HG03457 (cell line): Measurements from ENCODE around the gene APP.
A peak's percentile ranks its signal among the peaks of the same experiment; 100 is the strongest.

Experiments
- ATAC-seq: cut with Tn5 transposase; IDR thresholded peaks from one replicate; pipeline ENCODE4 v1.9.1; 2021; ENCODE audit warnings: moderate number of reproducible peaks; ENCODE audit not compliant: unreplicated experiment

APP gene

GRCh38 chr21:25885880-25886279 lies 284.7 kb downstream of the APP start:
- ATAC-seq = no peak

GRCh38 chr21:25885405-25885804 lies 285.2 kb downstream of the APP start:
- ATAC-seq = no peak

- ATAC-seq = no peak
These were observed 286.3 kb downstream of the APP start for GRCh38 chr21:25884311-25884710.

GRCh38 chr21:25881524-25882376 lies 288.8 kb downstream of the APP start:
- peak; percentile 59 for ATAC-seq

- ATAC-seq = no peak
These were observed 291.4 kb downstream of the APP start for GRCh38 chr21:25879203-25879602.

GRCh38 chr21:25878344-25878743 lies 292.2 kb downstream of the APP start:
- no peak for ATAC-seq

GRCh38 chr21:25872271-25872670 lies 298.3 kb downstream of the APP start:
- no peak for ATAC-seq

GRCh38 chr21:25871566-25871965 lies 299.0 kb downstream of the APP start:
- no peak for ATAC-seq

GRCh38 chr21:25870084-25870483 lies 300.5 kb downstream of the APP start:
- ATAC-seq = no peak

GRCh38 chr21:25867061-25867460 lies 303.5 kb downstream of the APP start:
- ATAC-seq = no peak

GRCh38 chr21:25863747-25864146 lies 306.8 kb downstream of the APP start:
- no peak for ATAC-seq

GRCh38 chr21:25863031-25863430 lies 307.5 kb downstream of the APP start:
- ATAC-seq = no peak

- no peak for ATAC-seq
These were observed 308.0 kb downstream of the APP start for GRCh38 chr21:25862596-25862995.

- ATAC-seq = no peak
These were observed 308.5 kb downstream of the APP start for GRCh38 chr21:25862112-25862511.

GRCh38 chr21:25859235-25859929 lies 311.2 kb downstream of the APP start:
- no peak for ATAC-seq

- no peak for ATAC-seq
These were observed 312.2 kb downstream of the APP start for GRCh38 chr21:25858325-25858724.

GRCh38 chr21:25857308-25858074 lies 313.1 kb downstream of the APP start:
- no peak for ATAC-seq

GRCh38 chr21:25855576-25855975 lies 315.0 kb downstream of the APP start:
- no peak for ATAC-seq

GRCh38 chr21:25850126-25850842 lies 320.3 kb downstream of the APP start:
- no peak for ATAC-seq

GRCh38 chr21:25848309-25848708 lies 322.3 kb downstream of the APP start:
- ATAC-seq = no peak

GRCh38 chr21:25845729-25846256 lies 324.8 kb downstream of the APP start:
- no peak for ATAC-seq
